ENCODE measurements around the gene DHRSX.

Gene DHRSX

GRCh38 chrX:2452799-2453198, 48.0 kb downstream of the DHRSX start:
- DNase-seq, result no peak

GRCh38 chrX:2452317-2452784, 48.4 kb downstream of the DHRSX start:
- DNase-seq, result no peak

GRCh38 chrX:2451501-2452316, 49.1 kb downstream of the DHRSX start:
- DNase-seq, result peak; percentile 28

DNA sequence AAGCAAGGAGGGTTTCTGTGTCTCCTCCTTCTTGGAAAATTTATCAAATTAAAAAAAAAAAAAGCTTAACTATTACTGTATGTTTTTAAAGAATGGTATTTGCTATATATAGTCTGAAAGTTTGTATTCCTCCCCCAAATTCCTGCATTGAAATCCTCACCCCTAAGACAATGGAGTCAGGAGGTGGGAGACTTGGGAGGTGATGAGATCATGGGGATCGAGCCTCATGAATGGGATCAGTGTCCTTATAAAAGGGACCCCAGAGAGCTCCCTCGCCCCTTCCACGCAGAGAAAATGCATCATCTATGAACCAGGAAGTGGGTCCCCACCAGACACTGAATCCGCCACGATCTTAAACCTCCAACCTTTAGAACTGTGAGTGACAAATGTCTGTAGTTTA, 50.1 kb downstream of the DHRSX start:
- no peak for DNase-seq

GRCh38 chrX:2449135-2449886, 51.5 kb downstream of the DHRSX start:
- no peak for DNase-seq

GRCh38 chrX:2447484-2447883, 53.3 kb downstream of the DHRSX start:
- no peak for DNase-seq

DNA sequence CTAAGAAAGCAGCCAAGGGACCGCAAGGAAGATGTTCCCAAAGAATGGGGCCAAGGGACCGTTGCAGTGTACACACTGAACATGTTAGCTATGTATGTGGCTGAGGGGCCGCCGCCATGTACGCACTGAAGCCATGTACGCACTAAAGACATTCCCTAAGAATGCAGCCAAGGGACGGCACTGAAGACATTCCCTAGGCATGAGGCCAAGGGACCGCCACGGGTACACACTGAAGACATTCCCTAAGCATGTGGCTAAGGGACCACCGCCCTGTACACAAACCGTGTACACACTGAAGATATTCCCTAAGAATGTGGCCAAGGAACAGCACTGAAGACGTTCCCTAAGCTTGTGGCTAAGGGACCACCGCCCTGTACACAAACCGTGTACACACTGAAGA, 54.0 kb downstream of the DHRSX start:
- no peak for DNase-seq

- no peak for DNase-seq
Measured at GRCh38 chrX:2445662-2446623, 54.8 kb downstream of the DHRSX start.

DNA sequence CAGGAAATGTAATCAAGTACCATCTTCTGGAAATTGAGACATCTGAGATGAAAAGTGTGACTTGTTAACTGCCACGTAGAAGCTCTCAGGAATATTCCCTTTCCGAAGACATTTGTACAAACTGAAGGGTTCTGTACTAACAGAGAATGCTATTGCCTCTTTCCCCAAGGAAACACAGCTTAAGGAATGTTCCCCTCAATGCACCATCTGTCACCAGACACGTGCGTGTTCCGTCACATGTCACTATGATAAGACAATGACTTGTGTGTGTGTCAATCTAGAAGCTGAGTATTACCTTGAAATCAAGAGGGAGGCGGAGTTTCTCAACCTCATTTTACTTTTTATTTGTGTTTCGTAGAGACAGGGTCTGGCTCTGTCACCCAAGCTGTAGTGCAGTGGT, 58.1 kb downstream of the DHRSX start:
- DNase-seq, result no peak

GRCh38 chrX:2441466-2441865, 59.3 kb downstream of the DHRSX start:
- DNase-seq, result no peak

DNA sequence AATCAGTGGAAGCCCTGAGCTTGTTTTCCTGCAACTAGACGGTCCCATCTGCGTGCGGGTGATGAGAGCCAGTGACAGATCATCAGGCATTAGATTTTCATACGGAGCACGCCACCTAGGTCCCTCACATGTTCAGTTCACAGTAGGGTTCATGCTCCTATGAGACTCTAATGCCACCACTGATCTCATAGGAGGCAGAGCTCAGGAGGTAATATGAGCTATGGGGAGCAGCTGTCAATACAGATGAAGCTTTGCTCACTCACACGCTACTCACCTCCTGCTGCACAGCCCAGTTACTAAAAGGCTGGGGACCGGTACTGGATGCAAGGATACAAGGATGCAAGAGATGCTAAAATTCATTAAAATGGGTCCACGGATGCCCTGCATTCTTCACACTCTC, 61.2 kb downstream of the DHRSX start:
- no peak for DNase-seq

DNA sequence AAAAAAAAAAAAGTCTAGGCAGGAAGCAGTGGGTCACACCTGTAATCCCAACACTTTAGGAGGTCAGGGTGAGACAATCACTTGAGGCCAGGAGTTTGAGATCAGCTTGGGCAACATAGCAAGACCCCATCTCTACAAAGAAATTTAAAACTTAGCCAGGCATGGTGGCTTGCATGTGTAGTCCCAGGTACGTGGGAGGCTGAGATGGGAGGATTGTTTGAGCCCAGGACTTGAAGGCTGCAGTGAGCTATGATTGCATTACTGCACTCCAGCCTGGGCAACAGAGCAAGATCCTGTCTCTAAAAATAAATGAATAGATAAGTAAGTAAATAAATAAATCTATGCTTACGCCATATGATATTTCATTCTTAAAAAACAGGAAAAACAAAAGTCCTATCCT, 65.3 kb downstream of the DHRSX start:
- DNase-seq, result no peak

DNA sequence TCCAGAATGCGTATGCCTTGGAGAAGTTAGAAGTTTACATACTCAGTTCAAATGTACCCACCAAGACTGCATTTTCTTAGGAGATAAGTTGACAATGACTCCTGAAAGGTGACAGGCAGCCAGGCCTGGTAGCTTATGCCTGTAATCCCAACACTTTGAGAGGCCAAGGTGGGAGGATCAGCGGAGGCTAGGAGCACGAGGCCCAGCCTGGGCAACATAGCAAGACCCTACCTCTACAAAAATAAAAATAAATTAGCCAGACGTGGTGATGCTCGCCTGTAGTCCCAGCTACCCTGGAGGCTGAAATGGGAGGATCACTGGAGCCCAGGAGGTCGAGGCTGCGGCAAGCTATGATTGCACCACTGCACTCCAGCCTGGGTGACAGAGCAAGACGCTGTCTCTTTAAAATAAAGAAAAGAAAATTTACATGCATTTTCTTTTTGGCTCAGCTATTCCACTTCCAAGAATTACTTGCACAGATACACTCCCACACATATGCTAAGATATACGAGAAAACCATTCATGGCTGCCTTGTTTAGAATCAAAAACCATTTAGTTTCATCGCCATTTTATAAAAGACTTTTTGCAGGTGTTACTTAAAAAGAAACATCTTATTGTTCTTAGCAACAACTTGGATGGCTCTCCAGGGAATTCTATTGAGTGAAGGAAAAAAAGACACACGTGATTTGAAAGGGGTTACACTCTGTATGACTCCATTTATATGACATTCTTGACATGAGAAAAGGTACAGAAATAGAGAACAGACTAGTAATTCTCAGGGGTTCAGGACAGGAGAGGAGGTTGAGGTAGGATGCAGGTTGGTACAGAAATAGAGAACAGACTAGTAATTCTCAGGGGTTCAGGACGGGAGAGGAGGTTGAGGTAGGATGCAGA, 66.3 kb downstream of the DHRSX start:
- no peak for DNase-seq

DNA sequence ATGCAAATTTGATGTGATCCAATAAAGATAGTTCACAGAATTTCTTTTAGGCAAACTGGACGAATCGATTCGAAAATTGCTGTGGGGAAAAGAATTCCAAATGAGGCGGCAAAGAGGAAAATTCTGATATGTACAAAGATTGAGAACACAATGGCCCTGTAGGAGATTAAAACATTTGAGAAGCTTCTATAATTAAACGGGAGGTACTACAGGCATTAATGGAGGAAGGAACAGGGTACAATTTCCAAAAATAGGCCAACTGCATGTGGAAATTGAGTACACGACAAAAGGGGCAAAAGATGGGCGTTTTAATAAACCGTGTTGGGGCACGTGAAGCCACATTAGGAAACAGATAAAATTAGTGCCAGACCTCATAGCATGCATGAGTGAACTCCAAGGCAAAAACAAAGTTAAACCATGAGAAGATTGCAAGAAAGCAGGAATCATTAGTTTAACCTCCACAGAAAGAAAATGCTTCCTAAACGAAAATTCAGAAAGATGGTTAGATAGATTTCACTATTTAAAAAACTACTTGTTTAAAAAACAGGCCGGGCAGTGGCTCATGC, 68.4 kb downstream of the DHRSX start:
- no peak for DNase-seq

DNA sequence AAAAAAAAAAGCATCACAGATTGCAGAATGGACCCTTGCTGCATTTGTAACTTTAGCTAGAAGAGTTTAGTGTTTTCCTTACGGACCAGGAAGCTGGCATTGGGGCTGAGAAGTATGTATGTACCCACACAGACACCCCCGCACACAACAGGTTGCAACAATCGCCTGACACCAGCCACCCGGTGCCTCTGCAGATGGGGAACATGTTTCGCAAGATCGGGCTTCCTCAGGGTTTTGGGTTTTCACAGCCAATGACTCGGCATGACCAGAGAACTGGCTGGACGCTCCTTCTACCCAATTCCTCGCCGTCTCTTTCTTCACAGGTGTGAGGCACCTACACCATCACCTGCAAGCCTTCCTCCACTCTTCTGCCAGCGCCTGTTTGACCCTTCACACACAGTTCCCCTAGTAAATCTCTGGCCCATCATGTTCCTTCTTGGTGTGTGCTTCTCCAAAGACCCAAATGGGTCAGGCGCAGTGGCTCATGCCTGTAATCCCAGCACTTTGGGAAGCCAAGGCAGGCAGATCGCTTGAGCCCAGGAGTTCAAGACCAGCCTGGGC, 70.4 kb downstream of the DHRSX start:
- DNase-seq, result no peak

GRCh38 chrX:2427737-2428136, 73.0 kb downstream of the DHRSX start:
- no peak for DNase-seq

DNA sequence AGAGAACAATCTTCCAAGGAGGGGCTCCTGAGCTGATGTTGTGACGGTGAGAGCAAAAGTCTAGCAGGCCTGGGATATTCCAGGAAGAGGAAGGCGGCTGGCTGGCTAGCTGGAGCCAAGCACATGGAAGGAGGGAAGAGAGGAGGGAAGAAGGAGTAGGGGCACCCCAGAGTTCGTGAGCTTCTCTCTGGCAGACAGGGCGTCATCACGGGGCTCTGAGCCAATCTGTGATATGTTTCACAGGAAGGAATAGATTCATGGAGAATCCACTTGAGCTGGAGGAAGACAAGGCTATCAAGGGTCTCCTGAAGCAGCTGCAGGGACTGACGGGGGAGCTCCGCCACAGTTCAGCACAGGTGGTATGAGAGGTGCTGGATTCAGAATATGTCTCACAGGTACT, 73.6 kb downstream of the DHRSX start:
- no peak for DNase-seq

DNA sequence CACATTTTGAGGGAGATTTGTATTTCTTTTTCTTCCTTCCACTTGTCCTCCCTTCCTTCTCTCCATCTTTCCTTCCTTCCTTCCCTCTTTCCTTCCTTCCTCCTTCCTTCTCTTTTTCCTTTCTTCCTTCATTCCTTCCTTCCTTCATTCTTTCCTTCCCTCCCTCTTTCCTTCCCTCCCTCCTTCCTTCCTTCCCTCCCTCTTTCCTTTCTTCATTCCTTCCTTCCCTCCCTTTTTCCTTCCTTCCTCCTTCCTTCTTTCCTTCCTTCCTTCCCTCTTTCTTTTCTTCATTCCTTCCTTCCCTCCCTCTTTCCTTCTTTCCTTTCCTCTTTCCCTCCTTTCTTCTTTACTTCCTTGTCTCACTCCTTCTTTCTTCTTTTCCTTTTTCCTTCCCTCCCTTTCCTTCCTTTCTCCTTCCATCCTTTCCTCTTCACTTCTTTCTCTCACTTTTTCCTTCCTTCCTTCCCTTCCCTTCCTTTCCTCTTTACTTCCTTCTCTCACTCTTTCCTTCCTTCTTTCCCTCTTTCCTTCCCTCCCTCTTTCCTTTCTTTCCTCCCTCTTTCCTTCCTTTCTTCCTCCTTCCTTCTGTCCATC, 74.4 kb downstream of the DHRSX start:
- DNase-seq, result no peak

DNA sequence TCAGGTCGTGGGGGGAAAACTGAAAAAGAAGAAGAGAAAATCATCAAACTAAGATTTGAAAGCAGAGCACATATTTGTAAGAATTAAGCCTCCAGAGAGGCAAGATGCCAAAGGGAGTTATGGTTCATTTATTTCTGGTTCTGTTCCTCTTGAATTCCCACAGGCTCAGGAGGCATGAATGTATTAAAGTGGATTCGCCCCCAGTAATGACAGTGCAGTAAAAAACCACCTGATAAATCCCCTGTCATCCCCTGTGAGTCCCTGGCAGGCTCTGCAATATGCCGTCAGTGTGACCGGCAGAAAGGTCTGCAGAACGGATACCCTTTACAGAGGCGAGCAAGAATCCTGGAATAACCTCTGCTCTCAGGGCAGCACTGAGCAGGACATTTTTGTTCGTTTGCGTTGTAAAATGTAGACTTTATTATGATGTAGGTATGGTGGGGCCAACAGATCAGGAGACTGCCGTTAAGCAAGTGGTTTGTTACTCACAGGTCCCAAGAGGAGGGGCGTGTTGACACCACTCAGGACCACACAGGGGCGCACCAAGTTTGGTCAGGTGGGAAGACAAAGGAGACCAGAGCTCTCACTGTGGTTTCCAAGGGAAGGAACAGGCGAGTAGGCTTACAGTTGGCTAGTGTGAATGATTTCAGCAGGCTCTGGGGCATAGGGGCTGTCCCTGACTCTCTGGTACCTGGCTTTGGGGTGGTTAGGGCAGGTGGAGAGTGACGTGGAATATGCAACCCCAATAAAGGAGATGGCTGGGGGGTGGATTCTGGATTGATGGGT, 75.3 kb downstream of the DHRSX start:
- DNase-seq, result no peak

DNA sequence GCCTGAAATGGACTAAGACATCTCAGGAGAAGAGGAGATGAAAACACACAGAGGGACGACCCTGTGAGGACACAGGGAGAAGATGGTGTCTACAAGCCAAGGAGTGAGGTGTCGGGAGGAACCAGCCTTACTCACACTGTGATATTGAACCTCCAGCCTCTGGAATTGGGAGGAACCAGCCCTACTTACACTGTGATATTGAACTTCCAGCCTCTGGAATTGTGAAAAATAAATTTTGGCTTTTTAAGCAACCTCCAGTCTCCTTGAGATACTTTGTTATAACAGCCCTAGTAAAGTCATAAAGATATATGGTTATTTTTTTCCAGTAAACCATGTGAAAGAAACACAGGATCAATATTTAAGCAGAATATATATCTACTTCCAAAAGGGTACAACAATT, 76.5 kb downstream of the DHRSX start:
- no peak for DNase-seq
